Measurements from ENCODE around the gene KCP.

Gene KCP

DNA sequence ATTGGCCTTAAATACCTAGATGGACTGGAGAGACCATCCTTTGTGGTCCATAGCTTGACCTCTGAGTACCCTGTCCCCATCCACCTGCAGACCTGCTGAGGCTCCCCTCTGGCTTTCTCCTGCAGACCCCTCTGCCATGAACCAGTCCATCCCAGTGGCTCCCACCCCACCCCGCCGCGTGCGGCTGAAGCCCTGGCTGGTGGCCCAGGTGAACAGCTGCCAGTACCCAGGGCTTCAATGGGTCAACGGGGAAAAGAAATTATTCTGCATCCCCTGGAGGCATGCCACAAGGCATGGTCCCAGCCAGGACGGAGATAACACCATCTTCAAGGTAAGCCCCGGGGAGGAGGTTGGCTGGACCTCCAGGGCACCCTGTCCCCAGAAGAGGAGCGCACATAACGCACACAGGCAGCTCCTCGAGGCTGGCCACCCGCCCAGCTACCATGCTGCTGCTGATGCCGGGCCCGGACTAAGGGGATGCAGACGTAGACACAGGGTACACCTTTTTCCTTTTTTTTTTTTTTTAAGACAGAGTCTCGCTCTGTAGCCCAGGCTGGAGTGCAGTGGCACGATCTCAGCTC, 31.5 kb upstream of the KCP start:
- TF ChIP-seq GATA2 (IDR thresholded peaks at IDR 0.05; ENCODE audit: low read depth, low read length): no peak
- no peak for TF ChIP-seq GATA3 (IDR thresholded peaks at IDR 0.05; ENCODE audit: low read depth, low read length)

DNA sequence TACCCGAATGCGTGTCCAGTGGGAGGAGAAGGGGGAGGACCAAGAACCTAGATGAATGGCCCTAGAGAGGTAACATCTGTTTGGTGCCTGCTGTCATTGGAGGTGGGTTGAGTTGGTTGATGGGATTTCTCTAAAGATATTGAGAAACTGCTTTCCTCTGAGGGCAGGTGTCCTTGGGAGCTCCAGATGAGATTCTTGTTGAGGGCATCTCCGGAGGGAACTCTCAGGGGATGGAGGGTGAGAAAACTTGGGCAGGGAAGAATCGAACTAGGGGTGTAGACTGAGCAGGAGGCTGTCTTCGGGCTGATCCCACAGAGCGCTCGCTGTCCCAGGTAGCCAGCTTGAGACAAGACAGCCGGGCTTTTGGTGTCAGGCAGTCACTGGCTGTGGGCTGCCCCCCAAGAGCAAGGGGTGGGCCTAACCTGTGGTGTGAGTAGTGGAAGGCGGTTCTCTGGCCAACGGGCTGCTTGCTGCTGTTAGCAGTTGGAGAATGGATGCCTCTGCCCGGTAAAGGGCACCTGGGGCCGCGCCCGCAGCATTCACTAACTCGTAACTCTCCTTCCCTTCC, 30.9 kb upstream of the KCP start:
- TF ChIP-seq GATA2 (IDR thresholded peaks at IDR 0.05; ENCODE audit: low read depth, low read length): no peak
- no peak for TF ChIP-seq GATA3 (IDR thresholded peaks at IDR 0.05; ENCODE audit: low read depth, low read length)

DNA sequence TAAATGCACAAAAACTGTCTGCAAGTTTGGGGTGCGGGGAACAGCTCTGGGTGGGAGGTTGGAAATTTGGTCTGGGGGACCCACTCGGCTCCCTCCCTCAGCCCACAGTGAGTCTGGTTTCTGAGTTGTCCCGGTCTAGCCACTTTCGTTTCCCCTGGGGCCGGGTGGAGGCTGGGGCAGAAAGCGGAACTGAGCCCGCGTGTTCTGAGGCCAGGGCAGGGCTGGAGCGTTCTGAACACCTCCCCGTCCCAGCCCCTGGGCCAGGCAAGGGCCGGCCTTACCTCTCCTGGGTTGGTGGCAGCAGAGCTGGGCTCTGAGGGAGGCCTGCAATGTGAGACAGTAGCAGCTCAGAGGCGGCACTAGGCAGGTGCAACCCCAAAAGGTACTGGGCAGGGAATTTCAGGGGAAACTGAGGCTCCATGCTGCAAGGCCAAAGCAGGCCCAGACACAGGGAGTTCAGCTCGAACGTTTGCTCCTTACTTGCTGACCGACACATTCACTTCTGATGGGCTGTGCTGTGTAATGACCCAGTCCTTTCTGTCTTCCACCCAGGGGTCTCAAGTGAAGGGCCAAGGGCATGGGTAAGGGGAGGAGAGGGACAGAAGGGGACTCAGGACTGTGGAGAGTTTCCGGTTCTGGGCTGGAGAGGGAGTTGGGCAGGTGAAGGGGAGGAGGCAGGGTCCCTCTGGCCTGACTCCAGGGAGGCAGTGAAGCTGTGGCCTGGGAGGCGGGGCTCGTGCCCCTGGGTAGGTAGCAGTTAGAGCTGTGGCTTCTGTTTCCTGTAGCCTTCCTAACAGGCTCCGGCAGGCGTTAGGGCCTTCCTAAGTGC, 30.2 kb upstream of the KCP start:
- no peak for TF ChIP-seq GATA3 (IDR thresholded peaks at IDR 0.05; ENCODE audit: low read depth, low read length)

DNA sequence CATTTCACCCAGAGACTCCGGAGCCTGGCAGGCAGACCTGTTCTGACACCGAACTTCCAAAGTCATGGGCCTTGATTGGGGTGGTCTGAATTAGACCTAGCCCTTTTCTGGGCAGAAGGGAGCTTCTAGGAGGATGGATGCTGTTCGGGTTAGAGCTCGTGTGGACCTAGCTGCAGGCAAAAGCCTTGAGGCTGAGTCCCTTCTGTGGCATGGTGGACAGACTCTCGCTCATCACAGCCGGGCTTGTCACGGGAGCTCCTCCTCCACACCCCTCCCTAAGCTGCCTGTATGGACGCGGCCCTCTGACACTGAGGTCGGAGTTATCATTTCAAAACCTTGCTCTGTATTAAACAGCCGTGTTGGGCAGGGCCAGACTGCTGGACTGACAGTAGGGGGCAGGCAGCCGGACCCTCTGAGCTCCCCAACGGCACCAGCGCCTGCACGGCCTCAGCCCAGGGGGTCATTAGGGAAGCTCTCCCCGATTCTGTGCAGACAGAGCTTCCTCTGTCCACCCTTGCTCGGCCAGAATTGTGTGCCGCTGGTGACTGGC, 29.4 kb upstream of the KCP start:
- no peak for TF ChIP-seq GATA3 (IDR thresholded peaks at IDR 0.05; ENCODE audit: low read depth, low read length)
- TF ChIP-seq GATA2 (IDR thresholded peaks at IDR 0.05; ENCODE audit: low read depth, low read length): no peak

DNA sequence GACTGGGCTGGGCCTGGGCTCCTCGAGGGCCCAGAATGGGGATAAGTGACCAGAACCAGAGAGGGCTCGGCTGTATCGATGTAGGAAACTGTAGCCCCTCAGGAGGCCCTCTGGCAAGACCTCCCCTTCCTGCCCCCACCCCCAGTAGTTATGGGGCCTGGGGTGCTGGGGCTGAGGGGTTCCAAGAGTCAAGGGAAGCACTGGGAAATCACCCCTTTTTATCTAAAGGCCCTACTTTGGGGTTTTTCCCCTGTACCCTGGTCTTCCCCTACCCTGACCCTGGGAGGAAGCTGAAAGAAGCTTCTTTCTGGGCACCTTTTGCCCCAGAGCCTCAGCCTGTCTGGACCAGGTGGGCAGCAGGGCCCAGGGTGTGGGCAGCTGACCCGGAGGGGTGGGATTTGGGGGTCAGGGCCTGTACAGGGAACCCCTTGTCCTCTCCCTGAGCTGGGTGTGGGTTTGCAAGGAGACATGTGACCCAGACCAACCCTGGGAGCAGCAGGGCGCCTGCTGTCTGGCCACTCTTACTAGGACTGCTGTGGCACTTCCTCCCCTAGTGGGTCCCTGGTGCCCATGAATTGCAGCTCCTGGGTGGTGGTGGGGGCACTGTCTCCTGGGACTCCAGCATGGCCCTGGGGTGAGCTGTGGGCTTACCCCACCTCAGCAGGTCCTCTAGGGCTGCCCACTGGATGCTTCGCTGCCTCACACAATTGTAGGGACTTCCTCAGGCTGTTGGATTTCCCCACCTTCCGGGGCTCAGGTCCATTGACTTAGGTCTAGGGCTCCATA, 28.8 kb upstream of the KCP start:
- TF ChIP-seq GATA3 (IDR thresholded peaks at IDR 0.05; ENCODE audit: low read depth, low read length) (no peak), GATA2 (IDR thresholded peaks at IDR 0.05; ENCODE audit: low read depth, low read length) (no peak)

DNA sequence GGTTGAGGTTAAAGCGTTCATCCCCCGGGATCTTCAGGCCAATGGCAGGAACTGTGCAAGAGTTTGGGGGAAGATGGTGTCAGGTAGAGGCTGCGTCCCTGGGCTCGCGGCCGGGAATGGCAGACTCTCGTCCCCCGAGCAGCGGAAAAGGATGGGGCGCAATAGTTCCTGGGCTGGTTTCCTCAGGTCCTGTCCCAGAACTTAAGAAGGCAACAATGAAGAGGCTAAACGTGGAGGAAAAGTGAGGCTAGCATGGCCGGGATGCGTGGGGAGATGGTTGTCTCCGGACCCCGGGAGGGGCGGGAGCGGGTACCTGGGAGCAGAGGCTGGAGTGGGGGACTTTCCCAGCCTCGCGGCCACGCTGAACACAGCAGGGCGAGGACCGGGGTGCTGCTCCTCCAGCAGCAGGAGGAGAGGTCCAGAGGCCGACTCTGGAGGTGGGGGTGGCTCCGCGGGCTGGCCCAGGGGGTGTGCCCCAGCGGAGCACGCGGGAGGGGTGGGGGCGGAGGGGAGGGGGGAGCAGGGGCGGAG, 28.1 kb upstream of the KCP start:
- TF ChIP-seq GATA3 (IDR thresholded peaks at IDR 0.05; ENCODE audit: low read depth, low read length) (no peak), GATA2 (IDR thresholded peaks at IDR 0.05; ENCODE audit: low read depth, low read length) (no peak)

DNA sequence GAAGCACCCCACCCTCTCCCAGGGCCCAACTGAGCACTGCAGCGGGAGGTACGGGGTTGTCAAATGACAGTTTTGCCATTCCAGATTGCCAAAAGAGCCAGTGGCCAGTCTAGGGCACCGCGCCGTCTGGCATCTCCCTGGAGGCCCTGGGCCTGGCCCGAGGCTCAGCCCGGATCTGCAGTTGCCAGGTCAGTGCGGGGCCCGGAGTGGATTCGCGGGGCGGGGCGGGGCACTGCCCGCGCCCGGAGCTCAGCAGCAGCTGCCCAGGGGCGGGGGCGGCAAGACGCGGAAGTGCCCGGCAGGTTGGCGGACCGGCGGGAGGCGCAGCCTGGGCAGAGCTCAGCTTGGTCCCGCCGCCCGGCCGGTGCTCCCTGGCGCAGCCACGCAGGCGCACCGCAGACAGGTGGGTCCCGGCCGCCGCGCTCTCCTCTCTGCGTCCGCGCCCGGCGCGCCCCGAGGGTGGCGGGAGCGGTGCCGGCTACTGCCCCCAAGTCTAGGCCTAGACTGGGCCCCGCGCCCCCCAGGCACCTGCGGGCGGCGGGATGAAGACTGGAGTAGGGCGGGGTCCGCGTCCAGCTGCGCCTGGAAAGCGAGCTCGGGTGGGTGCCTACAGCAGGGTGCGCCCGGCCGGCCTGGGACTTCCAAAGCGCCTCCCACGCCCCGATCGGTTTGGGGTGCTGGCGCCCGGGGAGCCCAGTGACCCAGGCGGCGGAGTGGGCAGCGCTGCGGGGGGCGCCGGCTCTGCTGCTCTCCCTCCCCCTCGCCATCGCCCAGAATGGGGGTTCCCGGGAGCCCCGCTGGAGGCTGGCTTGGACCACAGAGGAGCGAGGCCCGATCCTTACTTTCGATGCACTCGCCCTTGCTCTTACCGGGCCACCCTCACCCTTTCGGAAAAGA, 27.4 kb upstream of the KCP start, which contains the start of gene IRF5:
Gene IRF5, plus strand, starts transcription at position 281 of the 897 bp plus-strand sequence. CDS start 4,155 bp downstream, outside the sequence.
- TF ChIP-seq GATA2 (IDR thresholded peaks at IDR 0.05; ENCODE audit: low read depth, low read length) (no peak), GATA3 (IDR thresholded peaks at IDR 0.05; ENCODE audit: low read depth, low read length) (no peak)

DNA sequence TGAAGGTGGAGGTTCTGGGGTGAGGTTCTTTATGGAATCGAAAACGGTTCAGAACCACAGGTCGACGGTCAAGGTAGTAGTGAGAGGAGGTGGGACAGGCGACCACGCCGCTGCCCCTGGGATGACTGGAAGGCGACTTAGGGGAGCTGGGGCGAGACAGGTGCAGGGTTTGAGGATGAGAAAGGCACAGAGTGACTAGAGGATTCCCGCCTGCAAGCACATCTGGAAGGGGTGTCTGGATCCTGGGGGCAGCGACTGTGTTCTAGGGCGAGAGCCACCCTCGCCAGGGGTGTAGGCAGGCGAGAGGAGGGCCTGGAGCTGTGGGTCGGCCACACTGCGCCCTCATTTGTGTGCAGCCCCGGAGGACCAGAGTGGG, 26.8 kb upstream of the KCP start:
- no peak for TF ChIP-seq GATA3 (IDR thresholded peaks at IDR 0.05; ENCODE audit: low read depth, low read length)
- TF ChIP-seq GATA2 (IDR thresholded peaks at IDR 0.05; ENCODE audit: low read depth, low read length): no peak

DNA sequence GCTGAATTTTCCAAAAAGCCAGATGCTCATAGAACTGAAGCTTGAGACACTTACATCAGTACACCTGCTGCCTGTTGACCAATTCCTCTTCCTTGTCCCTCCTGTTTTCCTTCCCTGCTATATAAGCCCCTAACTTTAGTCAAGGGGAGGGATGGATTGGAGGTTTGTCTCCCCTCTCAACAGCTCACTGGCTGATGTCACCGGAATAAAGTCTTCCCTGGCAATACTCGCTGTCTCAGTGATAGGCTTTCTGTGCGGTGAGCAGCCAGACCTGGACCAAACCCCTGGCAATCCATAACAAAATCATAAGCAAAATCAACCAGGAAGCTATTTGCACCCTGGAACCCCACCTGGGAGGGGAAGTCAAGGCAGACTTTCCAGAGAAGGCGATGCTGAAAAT, 26.3 kb upstream of the KCP start:
- TF ChIP-seq GATA3 (IDR thresholded peaks at IDR 0.05; ENCODE audit: low read depth, low read length) (no peak), GATA2 (IDR thresholded peaks at IDR 0.05; ENCODE audit: low read depth, low read length) (no peak)

DNA sequence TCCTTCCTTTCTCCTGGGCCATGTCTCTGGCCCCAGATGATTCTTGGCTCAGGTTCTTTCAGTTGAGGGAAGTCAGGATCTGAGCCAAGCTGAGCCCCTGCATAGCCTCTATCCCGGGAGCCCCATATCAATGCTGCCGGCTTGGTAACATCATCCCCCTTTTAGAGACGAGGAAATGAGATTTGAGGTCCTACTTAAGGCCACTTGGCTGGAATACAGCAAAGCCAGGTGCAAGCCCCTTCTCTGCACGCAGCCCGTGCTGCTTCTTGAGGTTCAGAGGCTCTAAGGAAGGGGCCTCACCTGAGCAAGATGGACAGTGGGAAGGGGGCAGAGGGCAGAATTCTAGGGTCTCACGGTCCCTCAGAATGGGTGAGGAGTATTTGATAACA, 24.8 kb upstream of the KCP start:
- TF ChIP-seq GATA2 (IDR thresholded peaks at IDR 0.05; ENCODE audit: low read depth, low read length) (no peak), GATA3 (IDR thresholded peaks at IDR 0.05; ENCODE audit: low read depth, low read length) (no peak)

DNA sequence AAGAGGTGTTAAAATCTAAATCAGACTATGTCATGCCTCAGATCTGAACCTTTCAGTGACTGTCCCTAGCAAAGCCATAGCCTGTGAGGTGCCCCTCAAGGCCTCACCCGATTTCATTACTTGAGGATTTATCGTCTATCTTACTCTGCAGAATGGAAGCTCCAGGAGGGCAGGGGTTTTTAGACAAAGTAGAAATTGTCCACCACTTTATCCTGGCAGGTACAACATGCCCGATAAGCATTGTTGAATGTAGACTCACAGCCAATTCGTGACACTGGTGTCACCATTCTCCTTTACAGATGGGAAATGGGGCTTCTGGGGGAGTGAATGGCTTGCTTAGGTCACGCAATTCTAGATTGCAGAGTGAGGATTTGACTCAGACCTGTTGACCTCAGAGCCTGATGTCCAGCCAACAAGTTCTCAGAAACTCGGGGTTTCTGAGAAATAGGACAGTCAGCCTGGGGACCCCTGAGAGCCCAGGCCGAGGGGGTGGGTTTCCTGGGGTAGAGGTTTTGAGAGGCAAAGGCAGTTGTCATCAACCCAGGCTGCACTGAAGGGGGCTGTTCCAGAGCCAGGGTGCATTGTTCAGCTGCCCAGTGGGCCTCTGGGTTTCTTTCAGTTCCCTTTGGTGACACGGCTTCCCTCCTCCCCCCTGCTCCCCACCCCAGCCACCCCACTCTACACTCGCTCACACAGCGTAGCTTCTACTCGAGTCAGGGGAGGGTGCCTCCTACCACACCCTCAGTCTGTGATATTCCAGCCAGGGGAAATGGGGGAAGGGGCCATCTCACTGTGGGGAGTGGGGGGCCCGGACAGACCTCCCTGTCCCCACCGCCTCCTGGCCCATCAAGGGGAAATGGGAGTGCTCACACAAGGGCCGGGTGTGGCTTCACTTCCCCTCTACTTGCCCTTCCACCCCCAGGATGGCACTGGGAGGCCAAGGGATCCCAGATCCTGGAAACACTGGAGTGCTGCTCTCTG, 24.1 kb upstream of the KCP start:
- TF ChIP-seq GATA3 (IDR thresholded peaks at IDR 0.05; ENCODE audit: low read depth, low read length): no peak
- no peak for TF ChIP-seq GATA2 (IDR thresholded peaks at IDR 0.05; ENCODE audit: low read depth, low read length)
